SK-N-MC (cell line): ENCODE data around the gene TMEM45A.
A peak's percentile ranks its signal among the peaks of the same experiment; 100 is the strongest.

ENCODE experiments used
- DNase-seq: peaks from one replicate; pipeline ENCODE4 v3.0.0-alpha.2; 2011; ENCODE audit warnings: low read depth, low spot score
- H3K27ac ChIP-seq: fragments of 200-600 bp; sonication (generic); 2 replicates; pipeline ENCODE4 v1.5.1; 2016; ENCODE audit warnings: mixed run types
- H3K36me3 ChIP-seq: fragments of 200-600 bp; sonication (generic); 2 replicates; pipeline ENCODE4 v1.6.1; 2017; ENCODE audit warnings: antibody characterized with exemption, low read length, mixed read lengths; ENCODE audit not compliant: insufficient read depth
- H3K4me3 ChIP-seq: fragments of 200-600 bp; sonication (generic); 2 replicates; pipeline ENCODE4 v1.5.1; 2016
- H3K9ac ChIP-seq: fragments of 200-600 bp; sonication (generic); 2 replicates; pipeline ENCODE4 v1.8.0; 2017; ENCODE audit warnings: mixed run types, mixed read lengths; ENCODE audit not compliant: insufficient read length
- H3K9me3 ChIP-seq: fragments of 200-600 bp; sonication (generic); 2 replicates; pipeline ENCODE4 v1.6.1; 2017; ENCODE audit warnings: low read depth, mild to moderate bottlenecking, antibody characterized with exemption, low read length, moderate library complexity, mixed read lengths
- EZH2 ChIP-seq: fragments of 200-600 bp; sonication (generic); IDR thresholded peaks from one replicate; pipeline ENCODE4 v1.6.1; 2017; ENCODE audit warnings: antibody characterized with exemption
- FOXP2 ChIP-seq: optimal IDR thresholded peaks from 2 replicates; pipeline ENCODE3; 2011; ENCODE audit warnings: mild to moderate bottlenecking, moderate library complexity; ENCODE audit not compliant: insufficient read depth; ENCODE audit errors: extremely low read length, control extremely low read depth
- POLR2AphosphoS5 ChIP-seq: IDR thresholded peaks from 2 replicates; pipeline ENCODE4 v1.6.1; 2012; ENCODE audit warnings: mild to moderate bottlenecking, low read depth, low read length, borderline replicate concordance

Gene TMEM45A

GRCh38 chr3:100553618-100554372, 61.4 kb downstream of the TMEM45A start:
- no peak overlapping the region for H3K4me3 ChIP-seq
- no peaks in the 10 kb centered on the region for H3K9me3 ChIP-seq
- DNase-seq, result no peak
- no peak overlapping the region for H3K9ac ChIP-seq
- TF ChIP-seq EZH2 (no peak), POLR2AphosphoS5 (no peak), FOXP2 (no peak)
- no peaks in the 10 kb centered on the region for H3K36me3 ChIP-seq
- H3K27ac ChIP-seq, result no peak overlapping the region

DNA sequence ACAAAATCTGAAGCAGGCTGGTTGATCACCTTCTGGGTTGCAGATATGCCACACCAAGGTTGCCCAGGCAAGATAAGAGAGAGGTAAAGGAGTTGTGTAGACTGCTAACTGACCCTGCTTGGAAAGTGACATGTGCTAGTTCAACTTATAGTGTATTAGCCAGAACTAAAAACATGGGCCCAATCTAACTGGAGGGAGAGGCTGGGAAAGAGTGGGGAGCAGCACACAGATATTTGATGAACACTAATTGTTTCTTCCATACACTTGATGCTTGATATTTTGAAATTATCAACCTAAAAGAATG, 61.9 kb downstream of the TMEM45A start:
- DNase-seq, result no peak
- Histone ChIP-seq H3K9ac (no peak overlapping the region), H3K27ac (no peak overlapping the region), H3K9me3 (no peaks in the 10 kb centered on the region), H3K4me3 (no peak overlapping the region), H3K36me3 (no peaks in the 10 kb centered on the region)
- no peak for TF ChIP-seq EZH2
- TF ChIP-seq FOXP2, result no peak
- TF ChIP-seq POLR2AphosphoS5, result no peak

- no peaks in the 10 kb centered on the region for H3K36me3 ChIP-seq
- TF ChIP-seq FOXP2 (no peak), EZH2 (no peak), POLR2AphosphoS5 (no peak)
- H3K9me3 ChIP-seq, result no peaks in the 10 kb centered on the region
- no peak overlapping the region for H3K27ac ChIP-seq
- no peak for DNase-seq
- H3K9ac ChIP-seq, result no peak overlapping the region
- H3K4me3 ChIP-seq, result no peak overlapping the region
Observed at GRCh38 chr3:100556673-100557310, 64.4 kb downstream of the TMEM45A start.

- no peak overlapping the region for H3K4me3 ChIP-seq
- H3K27ac ChIP-seq, result no peak overlapping the region
- no peak overlapping the region for H3K9ac ChIP-seq
- no peak for DNase-seq
- H3K9me3 ChIP-seq, result no peaks in the 10 kb centered on the region
- H3K36me3 ChIP-seq, result no peaks in the 10 kb centered on the region
- TF ChIP-seq FOXP2 (no peak), EZH2 (no peak), POLR2AphosphoS5 (no peak)
Observed at GRCh38 chr3:100558233-100558632, 65.8 kb downstream of the TMEM45A start.

- TF ChIP-seq EZH2 (no peak), POLR2AphosphoS5 (no peak), FOXP2 (no peak)
- Histone ChIP-seq H3K9ac (no peak overlapping the region), H3K27ac (peak overlapping the region; percentile 95; the same call in 1 of the 2 replicates), H3K4me3 (no peak overlapping the region), H3K36me3 (no peaks in the 10 kb centered on the region), H3K9me3 (no peaks in the 10 kb centered on the region)
- DNase-seq, result no peak
Observed at GRCh38 chr3:100560426-100560825, 68.0 kb downstream of the TMEM45A start.

- Histone ChIP-seq H3K9ac (no peak overlapping the region), H3K36me3 (no peaks in the 10 kb centered on the region), H3K9me3 (no peaks in the 10 kb centered on the region), H3K4me3 (peak overlapping the region; percentile 72), H3K27ac (peak overlapping the region; percentile 95)
- DNase-seq, result peak; percentile 97
- TF ChIP-seq FOXP2 (peak; percentile 15), EZH2 (no peak), POLR2AphosphoS5 (peak; percentile 75; the same call in 1 of the 2 replicates)
Observed at GRCh38 chr3:100561459-100562158, 69.2 kb downstream of the TMEM45A start.

GRCh38 chr3:100562224-100562857, 69.9 kb downstream of the TMEM45A start:
- peak overlapping the region; percentile 72 for H3K4me3 ChIP-seq
- no peaks in the 10 kb centered on the region for H3K36me3 ChIP-seq
- peak overlapping the region; percentile 21 for H3K9ac ChIP-seq
- no peak for DNase-seq
- H3K9me3 ChIP-seq, result no peaks in the 10 kb centered on the region
- H3K27ac ChIP-seq, result peak overlapping the region; percentile 95
- no peak for TF ChIP-seq EZH2
- no peak for TF ChIP-seq FOXP2
- no peak; the same call in 1 of the 2 replicates for TF ChIP-seq POLR2AphosphoS5

DNA sequence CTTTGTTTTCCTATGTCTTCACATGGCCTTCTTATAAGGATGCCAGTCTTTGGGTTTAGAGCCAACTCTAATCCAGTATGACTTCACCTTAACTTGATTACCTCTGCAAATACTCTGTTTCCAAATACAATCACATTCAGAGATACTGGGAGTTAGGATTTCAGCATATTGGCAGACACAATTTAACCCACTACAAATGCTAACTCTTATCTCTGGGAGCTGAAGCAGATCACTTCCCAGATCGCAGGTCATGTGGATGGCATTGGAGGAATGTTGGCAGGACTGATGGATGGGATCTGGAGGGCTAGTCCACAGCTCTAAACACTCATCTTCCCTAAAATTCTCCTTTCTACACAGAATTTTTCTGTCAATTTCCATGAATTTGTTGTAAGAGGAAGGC, 70.8 kb downstream of the TMEM45A start:
- TF ChIP-seq POLR2AphosphoS5 (no peak), FOXP2 (no peak), EZH2 (no peak)
- H3K9me3 ChIP-seq, result no peaks in the 10 kb centered on the region
- H3K27ac ChIP-seq, result peak overlapping the region; percentile 95; the same call in 1 of the 2 replicates
- DNase-seq, result no peak
- H3K4me3 ChIP-seq, result no peak overlapping the region
- H3K36me3 ChIP-seq, result no peaks in the 10 kb centered on the region
- no peak overlapping the region for H3K9ac ChIP-seq
